GM19351 (cell line): ENCODE measurements around the gene SLC7A5.
"Not testable (repeated sequence)": the region's sequence is repeated elsewhere in the genome, so short reads cannot be mapped to it uniquely, and the experiment has no call there.

Experiments used
- ATAC-seq: cut with Tn5 transposase; IDR thresholded peaks from one replicate; pipeline ENCODE4 v1.9.1; 2021; ENCODE audit warnings: mild to moderate bottlenecking, moderate library complexity; ENCODE audit not compliant: unreplicated experiment

The SLC7A5 gene

DNA sequence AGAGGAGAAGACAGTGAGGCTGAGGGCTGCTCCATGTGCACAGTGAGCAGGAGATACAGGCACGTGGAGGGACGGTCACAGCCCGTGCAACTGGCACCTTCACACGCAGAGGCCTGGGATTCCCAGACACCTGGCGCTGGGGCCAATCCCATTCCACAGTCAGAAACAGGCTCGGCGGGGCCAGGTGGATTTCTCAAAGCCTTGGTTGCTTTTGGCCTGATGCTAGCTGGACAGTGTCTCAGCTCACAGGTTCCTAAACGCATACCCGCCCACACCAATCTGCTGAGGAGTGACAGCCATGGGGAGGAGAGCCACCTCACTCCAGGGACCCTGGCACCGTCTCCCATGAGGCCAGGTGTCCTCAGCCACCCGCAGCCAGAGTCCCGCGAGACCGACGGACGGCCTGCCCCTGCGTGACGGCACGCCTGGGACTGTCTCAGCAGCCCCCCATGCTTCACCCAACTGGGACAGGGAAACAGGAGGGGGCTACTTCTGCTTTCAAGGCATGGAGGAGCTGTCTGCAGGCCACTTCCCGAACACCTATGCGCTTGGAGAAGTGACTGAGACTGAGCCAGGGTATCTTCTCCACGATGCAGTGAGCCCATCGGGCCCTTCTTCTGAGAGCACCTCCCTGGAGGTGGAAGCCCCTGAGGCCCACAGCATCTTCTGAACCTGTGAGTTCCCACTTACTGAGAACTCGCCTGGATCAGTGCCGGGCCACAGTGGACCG lies 6.5 kb downstream of the SLC7A5 start:
- not testable (repeated sequence) for ATAC-seq

DNA sequence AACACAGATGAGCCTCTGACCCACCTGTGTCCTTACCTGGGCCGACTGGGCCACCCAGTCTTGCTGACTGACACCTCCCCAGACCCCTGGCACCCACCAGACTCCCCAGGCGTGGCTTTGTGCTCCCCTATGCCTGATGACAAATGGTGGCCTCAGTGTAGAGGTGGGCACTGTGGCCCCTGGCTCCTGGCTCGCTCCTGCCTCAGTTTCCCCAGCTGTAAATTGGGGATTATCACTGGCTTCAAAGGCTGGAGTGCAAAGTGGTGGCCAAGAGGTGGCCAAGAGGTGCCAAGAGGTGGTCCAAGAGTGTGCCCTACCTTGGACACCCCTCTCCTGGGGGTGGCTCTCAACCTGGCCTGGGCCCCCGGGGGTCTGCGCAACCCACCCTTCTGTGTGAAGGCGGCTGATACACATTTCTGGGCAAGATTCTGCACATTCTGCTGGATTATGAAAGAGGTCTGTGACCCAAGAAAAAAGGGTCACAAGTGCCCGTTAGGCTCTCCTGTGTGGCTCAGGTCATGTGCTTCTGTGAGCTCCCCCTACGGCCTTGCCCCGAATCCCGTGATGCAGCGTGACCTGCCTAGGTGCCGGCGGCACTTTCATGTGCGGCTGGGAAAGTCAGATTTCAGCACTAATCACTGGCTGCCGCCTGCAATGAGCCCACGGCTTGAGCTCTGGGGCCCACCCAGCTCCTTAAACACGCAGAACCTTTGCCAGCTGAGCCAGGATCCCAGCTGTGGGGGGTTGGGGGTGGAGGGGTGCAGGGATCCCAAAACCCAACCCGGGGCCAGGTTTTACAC lies 7.8 kb downstream of the SLC7A5 start:
- ATAC-seq: not testable (repeated sequence)

DNA sequence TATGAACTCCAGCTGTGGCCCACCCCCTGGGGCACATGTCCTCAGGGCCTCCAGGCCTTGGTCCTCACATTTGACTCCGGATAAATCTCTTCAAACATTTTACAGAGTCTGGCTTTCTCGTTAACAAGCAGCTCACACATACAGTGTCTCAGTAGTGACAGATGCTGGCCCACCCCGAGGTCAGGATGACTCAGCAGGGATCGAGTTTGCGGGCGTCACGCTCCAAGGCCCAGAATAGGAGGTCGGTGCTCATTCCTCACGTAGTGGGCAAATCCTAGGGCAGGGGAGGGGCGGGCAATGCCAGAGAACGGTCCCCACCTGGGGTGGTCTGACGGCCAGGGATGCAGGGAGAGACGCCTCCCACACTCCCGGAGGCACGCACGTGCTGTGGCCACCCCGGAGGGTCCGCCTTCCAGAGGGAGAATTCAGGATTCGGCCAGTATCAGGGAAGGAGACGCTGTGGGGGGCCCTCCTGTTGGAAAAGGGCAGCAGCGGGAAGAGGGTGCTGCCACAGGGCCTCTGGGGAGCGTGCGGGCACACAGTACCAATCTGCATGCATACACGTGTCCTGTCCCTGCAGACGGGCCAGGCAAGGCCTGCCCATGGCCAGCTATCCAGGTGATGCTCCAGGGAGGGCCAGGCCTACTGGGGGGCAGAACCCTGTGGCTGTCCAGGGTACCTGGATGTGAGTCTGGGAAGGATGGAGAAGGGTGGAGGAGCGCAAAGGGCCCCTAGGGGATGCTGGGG lies 8.6 kb downstream of the SLC7A5 start:
- no peak for ATAC-seq

DNA sequence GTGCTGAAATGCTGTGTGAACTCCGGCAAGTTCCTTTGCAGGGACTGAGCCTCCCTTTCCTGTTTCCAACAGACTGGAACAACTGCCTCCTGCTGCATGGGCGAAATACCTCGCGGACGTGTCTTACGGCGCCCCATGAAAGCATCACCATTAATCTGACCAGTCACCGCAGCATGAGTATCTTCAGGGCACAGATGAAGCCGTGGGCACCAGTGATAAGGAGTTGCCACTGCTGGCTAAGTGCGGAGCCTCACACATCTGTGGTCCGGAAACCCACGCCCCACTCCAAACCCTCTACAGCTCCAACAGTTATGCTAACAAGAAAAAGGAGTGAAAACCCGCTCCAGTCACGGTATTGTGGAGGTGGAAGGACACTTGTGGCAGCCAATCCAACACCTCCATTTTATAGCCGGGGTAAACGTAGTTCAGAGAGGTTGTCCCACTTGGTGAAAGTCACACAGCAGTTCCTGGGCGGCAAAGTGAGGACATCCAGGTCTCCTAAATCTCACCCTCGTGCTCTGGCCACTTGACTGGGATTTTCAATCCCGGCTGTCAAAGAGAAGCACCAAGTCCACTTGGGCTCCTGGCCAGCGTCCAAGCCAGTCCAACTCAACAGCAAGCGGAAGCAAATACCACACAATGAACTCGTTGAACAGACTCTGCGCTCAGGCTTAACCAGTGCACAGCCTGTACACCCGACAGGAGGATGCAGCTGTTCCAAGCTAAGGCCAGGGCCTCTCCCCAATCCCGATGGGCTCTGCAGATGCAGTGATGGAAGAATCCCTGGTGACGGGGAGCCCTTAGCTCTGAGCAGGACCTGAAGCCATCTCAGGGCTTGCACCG lies 10.9 kb downstream of the SLC7A5 start:
- not testable (repeated sequence) for ATAC-seq

DNA sequence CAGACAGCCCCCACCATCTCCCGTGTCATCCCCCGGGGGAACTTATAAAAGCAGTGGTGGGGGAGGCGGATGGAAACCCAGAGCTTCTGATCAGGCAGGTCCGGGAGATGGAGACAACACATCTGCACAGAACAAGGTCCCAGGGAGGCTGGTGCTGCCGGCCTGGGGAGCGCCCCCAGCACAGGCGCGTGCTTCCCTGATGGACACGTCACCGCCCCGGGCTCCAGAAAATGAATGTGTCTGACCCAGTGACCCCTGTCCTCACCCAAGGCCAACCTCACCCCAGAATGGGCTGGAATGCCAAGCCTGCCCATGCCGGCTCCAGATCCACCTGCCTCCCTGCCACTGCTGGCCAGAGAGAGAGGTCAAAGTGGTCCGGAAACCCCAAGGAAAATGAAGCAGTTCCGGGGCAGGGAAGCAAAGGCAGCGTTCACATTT lies 12.5 kb downstream of the SLC7A5 start:
- no peak for ATAC-seq

- no peak for ATAC-seq
These were observed 13.2 kb downstream of the SLC7A5 start for GRCh38 chr16:87855852-87856715.

GRCh38 chr16:87854907-87855683 lies 14.2 kb downstream of the SLC7A5 start:
- no peak for ATAC-seq

DNA sequence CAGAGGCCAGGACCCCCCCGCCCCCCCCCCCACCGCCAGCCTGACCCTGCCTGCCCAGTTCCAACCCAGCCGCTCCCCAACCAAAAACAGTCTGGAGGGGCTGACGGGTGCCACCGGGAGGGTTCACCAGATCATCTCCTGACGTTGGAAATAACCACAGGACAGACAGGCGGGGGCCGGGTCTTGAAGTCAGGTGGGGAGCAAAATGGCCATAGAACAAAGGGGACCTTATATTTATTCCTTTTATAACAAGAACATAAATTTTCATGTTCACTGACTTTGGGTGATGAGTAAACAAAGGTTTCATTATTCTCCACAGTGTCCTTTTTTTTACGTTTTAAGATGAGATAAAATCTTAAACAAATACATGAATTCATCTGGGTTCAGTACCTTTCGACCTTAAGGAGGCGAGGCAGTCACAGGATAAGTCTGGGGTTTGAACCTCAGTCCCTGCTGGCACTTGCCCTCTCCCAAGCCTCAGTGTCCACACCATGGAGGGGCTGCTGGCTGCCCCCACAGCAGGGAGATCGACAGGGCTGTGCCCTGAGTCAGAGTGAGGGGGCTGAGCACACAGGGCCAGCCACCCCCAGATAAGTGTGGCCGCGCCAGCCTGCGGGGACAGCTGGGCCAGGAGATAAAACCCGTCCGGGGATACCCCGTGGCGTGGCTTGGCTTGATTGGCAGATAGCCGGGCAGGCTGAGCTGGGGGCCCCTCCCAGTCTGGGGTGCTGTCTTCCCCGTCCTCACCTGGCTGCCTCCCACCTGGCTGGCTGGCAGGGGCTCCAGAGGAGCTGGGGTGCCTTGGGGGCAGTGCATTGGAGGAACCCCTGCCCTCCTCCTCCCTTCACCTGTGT lies 15.0 kb downstream of the SLC7A5 start:
- ATAC-seq: no peak

DNA sequence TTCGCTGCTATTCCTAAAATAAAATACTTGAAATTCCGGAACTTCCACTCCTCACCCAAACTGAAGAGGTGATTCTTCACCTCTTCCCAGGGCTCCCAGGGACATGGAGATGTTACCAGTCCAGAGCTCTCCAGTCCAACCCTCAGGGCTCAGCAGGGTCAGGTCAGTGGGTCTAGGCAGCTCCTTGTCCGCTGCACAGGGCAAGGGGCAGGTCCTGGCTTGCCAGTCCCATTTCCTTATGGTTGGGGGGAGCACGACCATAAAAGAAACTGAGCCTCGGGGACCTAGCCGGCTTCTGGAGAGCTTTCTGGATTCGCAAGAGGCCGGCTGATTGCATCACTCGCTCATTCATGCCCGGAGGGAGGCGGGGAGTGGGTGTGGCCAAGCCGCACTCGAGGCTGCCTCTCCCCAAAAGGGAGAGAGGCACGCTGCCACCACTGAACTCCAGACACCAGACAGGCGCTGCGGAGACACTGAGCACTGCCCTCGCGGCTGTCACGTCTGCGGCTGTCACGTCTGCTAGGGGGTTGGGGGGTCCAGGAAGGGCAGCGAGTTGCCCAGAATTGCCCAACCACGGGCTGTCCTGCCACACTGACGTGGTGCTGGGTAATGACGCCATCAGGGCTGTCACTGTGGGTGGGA lies 15.8 kb downstream of the SLC7A5 start:
- ATAC-seq: no peak

DNA sequence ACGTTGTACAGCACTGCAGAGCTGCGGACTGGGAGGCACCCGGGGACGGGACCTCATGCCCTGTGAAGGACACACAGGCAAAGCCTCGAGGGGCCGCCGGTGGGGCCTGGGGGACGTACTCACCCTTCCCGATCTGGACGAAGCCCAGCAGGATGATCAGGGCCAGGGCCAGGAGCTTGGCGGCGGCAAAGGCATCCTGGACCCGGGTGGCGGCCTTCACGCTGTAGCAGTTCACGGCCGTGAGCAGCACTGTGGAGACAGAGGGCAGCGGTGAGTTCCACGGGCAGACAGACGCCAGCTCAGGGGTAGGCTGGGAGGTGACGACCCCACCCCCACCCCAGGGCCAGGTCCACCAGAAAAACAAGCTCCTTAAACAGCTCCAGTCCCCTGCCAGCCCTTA lies 17.7 kb downstream of the SLC7A5 start:
- no peak for ATAC-seq

GRCh38 chr16:87851141-87851587 lies 18.1 kb downstream of the SLC7A5 start:
- ATAC-seq: no peak

- ATAC-seq: no peak
These were observed 19.0 kb downstream of the SLC7A5 start for GRCh38 chr16:87850009-87851006.

DNA sequence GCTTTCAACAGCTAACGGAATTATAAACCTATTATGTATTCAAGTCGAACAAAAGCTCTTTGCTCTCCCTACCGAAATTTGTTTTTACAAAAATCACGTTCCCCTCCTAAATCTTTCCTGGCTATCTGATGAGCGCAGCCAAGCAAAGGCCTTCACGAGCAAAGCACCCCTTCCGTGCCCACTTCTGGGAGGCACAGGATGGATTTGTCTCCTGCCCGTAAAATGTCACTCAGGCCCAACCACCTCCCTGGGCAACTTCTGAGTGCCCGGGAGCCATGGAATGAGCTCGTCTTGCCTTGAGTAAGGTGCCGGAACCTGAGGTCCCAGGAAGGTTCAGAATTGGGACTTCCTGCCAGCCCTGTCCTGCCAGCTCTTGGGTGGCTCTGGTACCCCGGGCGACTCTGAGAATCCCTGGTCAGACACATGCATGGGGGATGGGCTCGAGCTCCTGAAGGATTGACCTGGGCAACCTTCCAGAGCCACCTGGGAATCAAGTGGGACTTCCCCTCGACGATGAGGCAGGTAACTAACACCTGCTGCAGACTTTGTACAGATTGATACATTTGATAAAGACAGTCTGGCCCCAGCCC lies 19.8 kb downstream of the SLC7A5 start:
- ATAC-seq: no peak

DNA sequence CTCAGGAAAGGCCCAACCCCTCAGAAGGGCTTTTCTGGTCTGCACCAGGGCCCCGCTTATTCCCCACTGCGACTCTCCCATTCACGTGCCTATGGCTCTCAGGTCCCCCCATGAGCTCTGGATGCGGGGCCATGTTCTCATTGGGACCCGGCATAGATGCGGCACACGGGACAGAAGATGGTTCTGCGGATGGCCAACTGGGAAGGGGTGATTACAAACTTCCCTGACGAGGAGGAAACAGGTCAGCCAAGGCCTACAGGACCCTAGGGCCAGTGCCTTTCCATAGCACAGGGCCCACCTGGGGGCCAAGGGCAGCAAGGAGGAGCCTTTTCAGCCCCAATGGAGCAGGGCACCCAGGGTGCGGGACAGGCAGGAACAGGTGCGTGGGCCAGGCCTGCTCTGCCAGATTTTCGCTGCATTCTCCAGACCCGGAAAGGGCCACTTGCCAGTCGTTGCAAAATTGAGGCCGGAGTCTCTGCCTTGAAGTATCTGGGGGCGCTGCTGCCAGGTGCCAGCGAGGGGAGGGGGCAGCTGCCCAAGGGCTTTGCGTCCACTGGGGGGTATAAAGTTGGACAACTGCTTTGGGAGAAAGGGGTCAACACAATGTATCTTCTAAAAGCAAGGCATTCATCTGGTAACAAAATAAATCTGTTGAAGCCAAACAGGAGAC lies 20.5 kb downstream of the SLC7A5 start:
- ATAC-seq: no peak
